WTC11 (cell line): Measurements from ENCODE around the gene ABHD15. TPM values are rescaled to one million over a fixed set of nuclear protein-coding genes. Genes with fewer than 3 reads are reported as not detected.

Source experiments
- ATAC-seq: fragments of 200-7000 bp; cut with Tn5 transposase; 2 replicates; pipeline ENCODE4 v1.10.0; 2021; ENCODE audit warnings: mild to moderate bottlenecking, moderate library complexity
- CTCF ChIA-PET: fragments of 300-600 bp; sonication (Branson Sonifier 250); formaldehyde crosslinking; loops from one replicate; lab custom pipeline; 2021; ENCODE audit warnings: antibody characterized with exemption; lab: Charles Lee
- POLR2A ChIA-PET: fragments of 350-600 bp; sonication (Branson Sonifier 250); formaldehyde crosslinking; loops from one replicate; lab custom pipeline; 2021; ENCODE audit warnings: antibody characterized with exemption; lab: Charles Lee
- DNase-seq: peaks from one replicate; pipeline ENCODE4 v3.0.0; 2021; ENCODE audit warnings: low spot score
- H3K27ac Mint-ChIP-seq: 2 replicates; pipeline ENCODE4 v1.8.0; 2021; ENCODE audit warnings: mixed read lengths
- H3K27me3 Mint-ChIP-seq: 2 replicates; pipeline ENCODE4 v1.8.0; 2021; ENCODE audit warnings: low read depth, mild to moderate bottlenecking, moderate library complexity, mixed read lengths
- H3K36me3 Mint-ChIP-seq: 2 replicates; pipeline ENCODE4 v1.8.0; 2021; ENCODE audit warnings: mixed read lengths
- H3K4me1 Mint-ChIP-seq: 2 replicates; pipeline ENCODE4 v1.8.0; 2022; ENCODE audit warnings: mixed read lengths
- H3K4me3 Mint-ChIP-seq: 2 replicates; pipeline ENCODE4 v1.8.0; 2021; ENCODE audit warnings: mild to moderate bottlenecking, moderate library complexity, mixed read lengths
- H3K9me3 Mint-ChIP-seq: 2 replicates; pipeline ENCODE4 v1.8.0; 2021; ENCODE audit warnings: mixed read lengths
- ATF2 ChIP-seq: sonication (generic); formaldehyde crosslinking; IDR thresholded peaks from 2 replicates; pipeline ENCODE4 v1.8.1; 2022; ENCODE audit warnings: low read depth, missing genetic modification reagents, borderline replicate concordance
- CREB1 ChIP-seq: sonication (generic); formaldehyde crosslinking; IDR thresholded peaks from 2 replicates; pipeline ENCODE4 v1.8.0; 2023; ENCODE audit warnings: mild to moderate bottlenecking, missing genetic modification reagents
- CREM ChIP-seq: sonication (generic); formaldehyde crosslinking; IDR thresholded peaks from 2 replicates; pipeline ENCODE4 v1.8.1; 2022; ENCODE audit warnings: mild to moderate bottlenecking, missing genetic modification reagents, moderate library complexity
- E2F1 ChIP-seq: sonication (generic); formaldehyde crosslinking; IDR thresholded peaks from 2 replicates; pipeline ENCODE4 v1.8.0; 2022; ENCODE audit warnings: mild to moderate bottlenecking, missing genetic modification reagents
- EMX1 ChIP-seq: fragments of 250-450 bp; sonication (Bioruptor Pico); IDR thresholded peaks from 2 replicates; pipeline ENCODE4 v1.8.0; 2021; ENCODE audit warnings: mild to moderate bottlenecking
- ETV6 ChIP-seq: sonication (generic); formaldehyde crosslinking; IDR thresholded peaks from 2 replicates; pipeline ENCODE4 v1.8.1; 2022; ENCODE audit warnings: mild to moderate bottlenecking, missing genetic modification reagents
- GRHL2 ChIP-seq: fragments of 250-450 bp; sonication (Bioruptor Pico); IDR thresholded peaks from 2 replicates; pipeline ENCODE4 v1.8.0; 2022; ENCODE audit warnings: mild to moderate bottlenecking, moderate library complexity; ENCODE audit not compliant: insufficient replicate concordance, severe bottlenecking
- JUN ChIP-seq: sonication (generic); formaldehyde crosslinking; IDR thresholded peaks from 2 replicates; pipeline ENCODE4 v1.8.0; 2023; ENCODE audit warnings: mild to moderate bottlenecking, missing genetic modification reagents
- NFE2L1 ChIP-seq: sonication (generic); formaldehyde crosslinking; IDR thresholded peaks from 2 replicates; pipeline ENCODE4 v1.8.1; 2023; ENCODE audit warnings: missing genetic modification reagents
- SMAD3 ChIP-seq: sonication (generic); formaldehyde crosslinking; IDR thresholded peaks from 2 replicates; pipeline ENCODE4 v1.8.0; 2022; ENCODE audit warnings: missing genetic modification reagents, mild to moderate bottlenecking, borderline replicate concordance
- SMAD4 ChIP-seq: sonication (generic); formaldehyde crosslinking; IDR thresholded peaks from 2 replicates; pipeline ENCODE4 v1.8.0; 2022; ENCODE audit warnings: mild to moderate bottlenecking, missing genetic modification reagents
- SOX15 ChIP-seq: fragments of 250-450 bp; sonication (Bioruptor Pico); IDR thresholded peaks from 2 replicates; pipeline ENCODE4 v1.9.0; 2021; ENCODE audit warnings: mild to moderate bottlenecking
- STAT6 ChIP-seq: sonication (generic); formaldehyde crosslinking; conservative IDR thresholded peaks from 2 replicates; pipeline ENCODE4 v1.8.1; 2023; ENCODE audit warnings: mild to moderate bottlenecking, low read depth, missing genetic modification reagents, moderate library complexity
- TEAD1 ChIP-seq: sonication (generic); formaldehyde crosslinking; IDR thresholded peaks from 2 replicates; pipeline ENCODE4 v1.8.0; 2022; ENCODE audit warnings: mild to moderate bottlenecking, missing genetic modification reagents
- TEAD4 ChIP-seq: sonication (generic); formaldehyde crosslinking; IDR thresholded peaks from 2 replicates; pipeline ENCODE4 v1.8.0; 2022; ENCODE audit warnings: mild to moderate bottlenecking, missing genetic modification reagents
- ZBTB21 ChIP-seq: sonication (generic); formaldehyde crosslinking; IDR thresholded peaks from 2 replicates; pipeline ENCODE4 v1.8.1; 2023; ENCODE audit warnings: mild to moderate bottlenecking, missing genetic modification reagents, borderline replicate concordance
- ZBTB43 ChIP-seq: sonication (generic); formaldehyde crosslinking; IDR thresholded peaks from 2 replicates; pipeline ENCODE4 v1.8.1; 2023; ENCODE audit warnings: mild to moderate bottlenecking, missing genetic modification reagents
- ZMAT4 ChIP-seq: fragments of 250-450 bp; sonication (Bioruptor Pico); IDR thresholded peaks from 2 replicates; pipeline ENCODE4 v1.9.0; 2021; ENCODE audit warnings: mild to moderate bottlenecking
- ZNF263 ChIP-seq: sonication (generic); formaldehyde crosslinking; IDR thresholded peaks from 2 replicates; pipeline ENCODE4 v1.8.1; 2022; ENCODE audit warnings: low read depth, mild to moderate bottlenecking, moderate library complexity, missing genetic modification reagents
- ZNF425 ChIP-seq: fragments of 250-450 bp; sonication (Bioruptor Pico); conservative IDR thresholded peaks from 2 replicates; pipeline ENCODE4 v1.9.0; 2021; ENCODE audit warnings: mild to moderate bottlenecking
- ZNF532 ChIP-seq: fragments of 250-450 bp; sonication (Bioruptor Pico); IDR thresholded peaks from 2 replicates; pipeline ENCODE4 v1.9.0; 2021; ENCODE audit warnings: mild to moderate bottlenecking, borderline replicate concordance
- ZNF671 ChIP-seq: fragments of 250-450 bp; sonication (Bioruptor Pico); IDR thresholded peaks from 2 replicates; pipeline ENCODE4 v1.8.0; 2021; ENCODE audit warnings: mild to moderate bottlenecking
- total RNA-seq: library from RNA; stranded (reverse); gene quantifications from 3 replicates; pipeline ENCODE4 v1.2.3, GENCODE V29; 2021

ABHD15 gene
- total RNA-seq, 1 experiment from 2014 or later = 2.8 TPM

GRCh38 chr17:29546830-29547229, 20.0 kb downstream of the ABHD15 start:
- POLR2A ChIA-PET = no interaction called here
- no peaks in the 10 kb centered on the region for H3K27me3 Mint-ChIP-seq
- ATAC-seq = no peak
- H3K4me1 Mint-ChIP-seq = peaks cover 18% of the 10 kb centered on the region
- H3K4me3 Mint-ChIP-seq = no peak overlapping the region
- TF ChIP-seq ZNF532 (CRISPR knock-in tag) (no peak), STAT6 (no peak), ATF2 (no peak), E2F1 (CRISPR knock-in tag) (no peak), ZNF425 (CRISPR knock-in tag) (no peak), TEAD1 (no peak), ZNF671 (CRISPR knock-in tag) (no peak)
- TF ChIP-seq, all 79 proteins: peak for 0
- H3K36me3 Mint-ChIP-seq = peaks cover 17% of the 10 kb centered on the region
- H3K27ac Mint-ChIP-seq = peak overlapping the region; percentile 32; the same call in 1 of the 2 replicates
- CTCF ChIA-PET = no interaction called here
- DNase-seq = no peak
- no peaks in the 10 kb centered on the region; the same call in 1 of the 2 replicates for H3K9me3 Mint-ChIP-seq

- peaks cover 18% of the 10 kb centered on the region for H3K4me1 Mint-ChIP-seq
- POLR2A ChIA-PET = no interaction called here
Measured at GRCh38 chr17:29546085-29546484, 20.8 kb downstream of the ABHD15 start.

More at GRCh38 chr17:29546085-29546484, 20.8 kb downstream of the ABHD15 start:
- no peak for DNase-seq
- Mint-ChIP-seq H3K36me3 (peaks cover 17% of the 10 kb centered on the region), H3K4me3 (no peak overlapping the region), H3K9me3 (no peaks in the 10 kb centered on the region), H3K27me3 (no peaks in the 10 kb centered on the region), H3K27ac (no peak overlapping the region)
- no peak for TF ChIP-seq NFE2L1 (CRISPR knock-in tag)
- no peak for TF ChIP-seq TEAD4
- TF ChIP-seq ZNF263 = no peak
- no peak for TF ChIP-seq SMAD3 (CRISPR knock-in tag)
- no peak for TF ChIP-seq SMAD4 (CRISPR knock-in tag)
- TF ChIP-seq EMX1 (CRISPR knock-in tag) = no peak
- TF ChIP-seq CREM (CRISPR knock-in tag) = no peak
- no peak for TF ChIP-seq ETV6 (CRISPR knock-in tag)
- no peak for TF ChIP-seq ZMAT4
- no peak for TF ChIP-seq JUN (CRISPR knock-in tag)
- no peak for TF ChIP-seq SOX15
- no peak for TF ChIP-seq TEAD1
- no peak for TF ChIP-seq GRHL2 (CRISPR knock-in tag)
- TF ChIP-seq CREB1 = no peak
- TF ChIP-seq ZBTB21 (CRISPR knock-in tag) = no peak
- no peak for TF ChIP-seq ZBTB43 (CRISPR knock-in tag)
- no peak for ATAC-seq
- CTCF ChIA-PET = interaction anchor here (0.6 kb wide), 1 partner anchor 155 kb away, joined by 3 read pairs; no protein-coding TSS in a partner anchor
